HG03175 (cell line): ENCODE results near the gene SMG6.

Experiments used
- ATAC-seq: cut with Tn5 transposase; IDR thresholded peaks from one replicate; pipeline ENCODE4 v1.9.1; 2021; ENCODE audit warnings: mild to moderate bottlenecking, moderate library complexity; ENCODE audit not compliant: unreplicated experiment

Gene SMG6

GRCh38 chr17:2035541-2036488, 267.8 kb downstream of the SMG6 start:
- no peak for ATAC-seq

- no peak for ATAC-seq
These were observed 268.6 kb downstream of the SMG6 start for GRCh38 chr17:2034806-2035540.

- no peak for ATAC-seq
These were observed 269.4 kb downstream of the SMG6 start for GRCh38 chr17:2034157-2034556.

- no peak for ATAC-seq
These were observed 270.4 kb downstream of the SMG6 start for GRCh38 chr17:2033153-2033552.

GRCh38 chr17:2030779-2031163, 272.8 kb downstream of the SMG6 start:
- peak; percentile 24 for ATAC-seq

GRCh38 chr17:2029911-2030778, 273.4 kb downstream of the SMG6 start, which contains the start of gene DPH1:
Gene DPH1 (plus strand): TSS chr17:2030153. CDS start chr17:2030170, 17 bp downstream.
- ATAC-seq = peak; percentile 69

GRCh38 chr17:2028737-2029136, 274.8 kb downstream of the SMG6 start:
- no peak for ATAC-seq

GRCh38 chr17:2028234-2028614, 275.4 kb downstream of the SMG6 start:
- ATAC-seq = no peak

GRCh38 chr17:2027528-2028233, 275.9 kb downstream of the SMG6 start:
- no peak for ATAC-seq

GRCh38 chr17:2025622-2026309, 277.8 kb downstream of the SMG6 start:
- no peak for ATAC-seq

- no peak for ATAC-seq
These were observed 278.4 kb downstream of the SMG6 start, which contains the start of gene RTN4RL1 for GRCh38 chr17:2025220-2025621. Gene RTN4RL1 (minus strand): TSS chr17:2025334. CDS start chr17:2024865, 469 bp downstream.

GRCh38 chr17:2024572-2025219, 278.9 kb downstream of the SMG6 start:
- no peak for ATAC-seq

GRCh38 chr17:2023692-2024571, 279.7 kb downstream of the SMG6 start:
- ATAC-seq = no peak

- ATAC-seq = no peak
These were observed 280.3 kb downstream of the SMG6 start for GRCh38 chr17:2023256-2023655.

GRCh38 chr17:2022647-2023240, 280.8 kb downstream of the SMG6 start:
- ATAC-seq = no peak

- ATAC-seq = no peak
These were observed 282.9 kb downstream of the SMG6 start for GRCh38 chr17:2020721-2021120.

GRCh38 chr17:2019723-2020122, 283.9 kb downstream of the SMG6 start:
- ATAC-seq = no peak
